ENCODE measurements around the gene RBM47.

DNA sequence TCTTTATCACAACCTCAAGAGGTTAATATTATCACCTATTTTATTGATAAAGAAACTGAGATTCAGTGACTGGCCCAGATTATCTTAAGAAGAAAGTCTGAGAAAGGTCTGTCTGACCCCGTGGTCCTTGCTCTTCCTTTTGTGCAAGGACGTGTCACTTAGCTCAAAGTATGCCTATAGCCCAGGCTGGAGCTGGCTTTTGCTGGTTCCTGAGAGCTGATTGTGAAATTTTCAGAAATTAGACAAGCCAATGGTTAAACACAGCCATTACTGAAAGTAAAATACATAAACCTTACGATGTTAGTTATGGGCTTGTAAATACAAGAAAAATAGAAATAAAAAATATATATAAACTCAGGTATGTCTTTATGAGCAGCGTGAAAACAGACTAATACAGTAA lies 224.5 kb downstream of the RBM47 start:
- TF ChIP-seq POLR2A (IDR thresholded peaks at IDR 0.05; ENCODE audit: low read depth, low read length) (no peak), POLR2AphosphoS5 (IDR thresholded peaks at IDR 0.05; ENCODE audit: low read depth, low read length) (no peak)
